ENCODE measurements around the gene ADA. TPM values are rescaled to one million over a fixed set of nuclear protein-coding genes. Genes with fewer than 3 reads are reported as not detected.

ADA gene
- total and polyA plus RNA-seq, 9 of the 15 experiments (the other 6 are each of a cell fraction or from before 2014, with no cell fraction given): 2.4 to 26.1 (median 5.3) TPM

DNA sequence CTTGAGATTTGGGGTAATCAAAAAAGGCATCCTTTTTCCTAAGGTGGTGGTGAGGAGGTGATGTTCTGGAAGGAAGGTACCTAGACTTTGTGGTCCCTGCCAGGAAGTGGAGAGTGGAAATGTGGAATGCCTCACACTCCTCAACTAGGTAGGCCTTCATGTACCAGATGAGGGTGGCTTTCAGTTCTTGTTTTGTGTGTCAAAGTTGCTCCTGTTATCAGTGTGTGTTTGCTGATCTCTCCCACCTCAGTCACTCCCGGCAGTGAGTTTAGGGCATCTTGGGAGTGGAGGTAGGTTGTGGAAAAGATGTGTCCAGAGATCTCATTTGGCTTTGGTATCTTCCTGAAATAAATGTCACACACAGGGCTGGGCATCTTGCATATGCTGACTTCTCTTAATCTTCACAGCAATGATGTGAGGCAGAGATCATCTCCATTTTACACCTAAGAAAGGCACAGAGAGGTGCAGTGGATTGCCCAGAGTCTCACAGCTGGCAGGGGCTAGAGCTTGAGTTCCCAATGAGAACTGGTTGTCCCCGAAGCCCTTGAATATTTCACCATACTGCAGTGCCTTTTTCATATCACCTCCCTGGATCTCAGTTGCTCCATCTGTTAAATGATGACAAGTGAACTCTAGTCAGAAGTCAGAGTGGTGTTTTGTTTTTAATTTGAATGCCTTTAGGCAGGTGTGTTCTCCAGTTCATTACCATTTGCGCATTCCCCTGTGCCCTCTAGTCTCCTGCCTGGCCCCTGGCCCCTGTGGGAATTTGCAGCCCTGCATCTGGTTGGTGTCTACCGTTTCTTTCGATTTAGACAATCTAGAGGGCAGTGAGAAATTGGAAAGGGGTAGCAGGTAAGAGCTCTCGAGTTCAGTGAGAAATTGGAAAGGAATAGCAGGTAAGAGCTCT is 66.2 kb downstream of the ADA start:
- no peak overlapping the region for H3K27ac ChIP-seq (ENCODE audit: extremely low read depth, low read depth, low read length)
- no TSS peak for BruUV-seq (replicated peaks)
- FAIRE-seq: no peak

GRCh38 chr20:44584162-44584561 is 67.3 kb downstream of the ADA start:
- no peak overlapping the region for H3K9ac ChIP-seq (ENCODE audit: insufficient read depth in 1 of 2, low read depth in 2 of 2, low read length in 2 of 2)
- peaks cover 0 to 11% of the 10 kb centered on the region in 2 experiments; a peak in 2 of 5 replicates for H3K27me3 ChIP-seq (ENCODE audit: control insufficient read depth in 2 of 2, insufficient read depth in 2 of 2, low read length in 2 of 2)
- 34% methylated on average over 4 of the region's 4 CpGs for WGBS (ENCODE audit: insufficient coverage, low coverage, missing lambda C conversion rate)
- no peaks in the 10 kb centered on the region for H3K79me2 ChIP-seq (ENCODE audit: control insufficient read depth, insufficient read depth, low read length)
- no peaks in the 10 kb centered on the region for H3K9me3 ChIP-seq (replicated peaks; ENCODE audit: control insufficient read depth, insufficient read depth, low read depth, low read length)
- CTCF ChIA-PET (ENCODE audit: low intra/inter-chr PET ratio): no interaction called here
- no peak overlapping the region for H2AFZ ChIP-seq (ENCODE audit: low read depth, low read length)
- no peak for FAIRE-seq
- in situ Hi-C loops (cut with MboI): no loop called here
- no peaks in the 10 kb centered on the region for H3K36me3 ChIP-seq (ENCODE audit: control insufficient read depth, insufficient read depth, low read length)
- no peak overlapping the region for H3K27ac ChIP-seq (ENCODE audit: extremely low read depth, low read depth, low read length)
- ATAC-seq: no peak
- no peaks in the 10 kb centered on the region for H3K9me1 ChIP-seq (ENCODE audit: control insufficient read depth, insufficient read depth, low read length)
- TF ChIP-seq SAFB2 (IDR thresholded peaks at IDR 0.05; ENCODE audit: borderline replicate concordance, low read depth, low read length, severe bottlenecking) (no peak), HNRNPH1 (optimal IDR thresholded peaks at IDR 0.05; ENCODE audit: low read depth, low read length) (no peak), CREB1 (IDR thresholded peaks at IDR 0.05) (no peak), CREB1 (CRISPR knock-in tag; IDR thresholded peaks at IDR 0.05) (no peak), GATAD2A (IDR thresholded peaks at IDR 0.05) (no peak), SMARCB1 (IDR thresholded peaks at IDR 0.05; ENCODE audit: insufficient read length, low read depth) (no peak), MAFF (IDR thresholded peaks at IDR 0.05; ENCODE audit: low read length) (no peak)
- H4K20me1 ChIP-seq (replicated peaks; ENCODE audit: control insufficient read depth, insufficient read depth, low read length): no peaks in the 10 kb centered on the region
- BruUV-seq (replicated peaks): no TSS peak
- POLR2A ChIA-PET: interaction anchor here (3.5 kb wide), 1 partner anchor 8 kb away, joined by 13 read pairs; no protein-coding TSS in a partner anchor
- peaks cover 0 to 9% of the 10 kb centered on the region in 2 experiments; a peak in 2 of 5 replicates for H3K4me1 ChIP-seq (replicated peaks in 1 of 2; ENCODE audit: control insufficient read depth in 2 of 2, insufficient read depth in 2 of 2, low read length in 2 of 2)
- intact Hi-C loops (cut with micrococcal nuclease): no loop called here
- no peak for DNase-seq (ENCODE audit: extremely low read depth in 1 of 4, low spot score in 3 of 4)
- no peak overlapping the region for H3K4me2 ChIP-seq (ENCODE audit: insufficient read depth, low read length)
- H3K4me3 ChIP-seq: no peak overlapping the region

More for the DNA sequence above, 66.2 kb downstream of the ADA start:
- ChIA-PET CTCF (ENCODE audit: low intra/inter-chr PET ratio) (no interaction called here), POLR2A (interaction anchor here (0.6 to 3.5 kb wide), 3 partner anchors 9 to 247 kb away, joined by 3 to 13 read pairs (median 5); no protein-coding TSS in a partner anchor)
- Histone ChIP-seq H3K36me3 (ENCODE audit: control insufficient read depth, insufficient read depth, low read length) (no peaks in the 10 kb centered on the region), H3K4me2 (ENCODE audit: insufficient read depth, low read length) (no peak overlapping the region), H3K9ac (ENCODE audit: insufficient read depth in 1 of 2, low read depth in 2 of 2, low read length in 2 of 2) (no peak overlapping the region), H3K9me3 (replicated peaks; ENCODE audit: control insufficient read depth, insufficient read depth, low read depth, low read length) (no peaks in the 10 kb centered on the region), H3K4me1 (replicated peaks in 1 of 2; ENCODE audit: control insufficient read depth in 2 of 2, insufficient read depth in 2 of 2, low read length in 2 of 2) (peaks cover 0 to 9% of the 10 kb centered on the region in 2 experiments; a peak in 2 of 5 replicates), H3K9me1 (ENCODE audit: control insufficient read depth, insufficient read depth, low read length) (no peaks in the 10 kb centered on the region), H3K79me2 (ENCODE audit: control insufficient read depth, insufficient read depth, low read length) (no peaks in the 10 kb centered on the region), H3K27me3 (ENCODE audit: control insufficient read depth in 2 of 2, insufficient read depth in 2 of 2, low read length in 2 of 2) (peaks cover 0 to 11% of the 10 kb centered on the region in 2 experiments; a peak in 2 of 5 replicates), H4K20me1 (replicated peaks; ENCODE audit: control insufficient read depth, insufficient read depth, low read length) (no peaks in the 10 kb centered on the region), H3K4me3 (no peak overlapping the region), H2AFZ (ENCODE audit: low read depth, low read length) (no peak overlapping the region)
- in situ Hi-C loops (cut with MboI): no loop called here
- no peak for TF ChIP-seq CEBPG (CRISPR knock-in tag; IDR thresholded peaks at IDR 0.05)
- TF ChIP-seq CEBPG (tag; conservative IDR thresholded peaks at IDR 0.05 in 1 of 2, IDR thresholded peaks at IDR 0.05 in 1 of 2): 0 out of 4 replicates have a peak, but pooled peaks of 1 of the 2 experiments have one; percentile 43
- TF ChIP-seq NCOR1 (IDR thresholded peaks at IDR 0.05): no peak
- TF ChIP-seq MEIS2 (IDR thresholded peaks at IDR 0.05; ENCODE audit: partially characterized antibody): peak; percentile 11
- ATAC-seq (no peak), DNase-seq (ENCODE audit: extremely low read depth in 1 of 4, low spot score in 3 of 4) (no peak)
- intact Hi-C loops (cut with micrococcal nuclease): no loop called here
- 4% methylated on average over 6 of the region's 6 CpGs for WGBS (ENCODE audit: insufficient coverage, low coverage, missing lambda C conversion rate)
